Liver (tissue), 9 donors: ENCODE measurements around the gene PHLDB2. TPM values are rescaled to one million over a fixed set of nuclear protein-coding genes. Genes with fewer than 3 reads are reported as not detected.

Source experiments
- DNase-seq: peaks from one replicate; pipeline ENCODE4 v3.0.0-alpha.2; 2017; ENCODE audit warnings: low spot score
- H3K27ac ChIP-seq, 2 donors: one replicate each; pipeline ENCODE4 v1.7.0; 2013; ENCODE audit warnings: inconsistent platforms in 2 of 2, low read length in 2 of 2, control low read depth in 1 of 2, low read depth in 1 of 2, mild to moderate bottlenecking in 1 of 2
- H3K27me3 ChIP-seq, 4 donors: one replicate each; pipeline versions ENCODE4 v1.6.1 to v1.7.0; 2013; ENCODE audit warnings: low read length in 3 of 4, inconsistent platforms in 1 of 4, mild to moderate bottlenecking in 1 of 4, moderate library complexity in 1 of 4; ENCODE audit not compliant: control insufficient read depth in 4 of 4, insufficient read depth in 4 of 4
- H3K36me3 ChIP-seq, 4 donors: one replicate each; pipeline versions ENCODE4 v1.6.1 to v1.7.0; 2013; ENCODE audit warnings: low read length in 3 of 4, mild to moderate bottlenecking in 3 of 4, low read depth in 1 of 4, moderate library complexity in 1 of 4; ENCODE audit not compliant: control insufficient read depth in 4 of 4, insufficient read depth in 3 of 4
- H3K4me1 ChIP-seq, 4 donors: one replicate each; pipeline versions ENCODE4 v1.6.1 to v1.7.0; 2013; ENCODE audit warnings: low read length in 3 of 4, mild to moderate bottlenecking in 3 of 4, moderate library complexity in 1 of 4; ENCODE audit not compliant: control insufficient read depth in 4 of 4, insufficient read depth in 4 of 4
- H3K4me3 ChIP-seq, 3 donors: one replicate each; pipeline versions ENCODE4 v1.6.1 to v1.7.0; 2013; ENCODE audit warnings: low read length in 3 of 3, control low read depth in 1 of 3, low read depth in 1 of 3, mild to moderate bottlenecking in 1 of 3
- H3K9ac ChIP-seq, 2 donors: one replicate each; pipeline ENCODE4 v1.7.0; 2013; ENCODE audit warnings: low read length in 2 of 2, mild to moderate bottlenecking in 2 of 2, moderate library complexity in 2 of 2, control low read depth in 1 of 2, low read depth in 1 of 2
- H3K9me3 ChIP-seq, 4 donors: one replicate each; pipeline versions ENCODE4 v1.6.1 to v1.7.0; 2013; ENCODE audit warnings: low read length in 3 of 4; ENCODE audit not compliant: control insufficient read depth in 4 of 4
- ATF3 ChIP-seq: IDR thresholded peaks from 2 replicates; pipeline ENCODE4 v1.6.1; 2016; ENCODE audit warnings: antibody characterized with exemption
- CTCF ChIP-seq: fragments of 150-350 bp; IDR thresholded peaks from 2 replicates; pipeline ENCODE4 v1.5.1; 2017; ENCODE audit warnings: improper control_type of control experiment, low read depth, low read length; ENCODE audit not compliant: missing input control
- EGR1 ChIP-seq, 2 donors: IDR thresholded peaks; 2 replicates each; pipeline ENCODE4 v1.6.1; 2016 to 2018; ENCODE audit warnings: antibody characterized with exemption in 2 of 2, low read depth in 2 of 2
- FOXA1 ChIP-seq: IDR thresholded peaks from 2 replicates; pipeline ENCODE4 v1.6.1; 2016; ENCODE audit warnings: antibody characterized with exemption
- FOXA2 ChIP-seq: IDR thresholded peaks from 2 replicates; pipeline ENCODE4 v1.6.1; 2016; ENCODE audit warnings: antibody characterized with exemption
- GABPA ChIP-seq, 2 donors: IDR thresholded peaks in 1 of 2; conservative IDR thresholded peaks in 1 of 2; 2 replicates each; pipeline ENCODE4 v1.6.1; 2016; ENCODE audit warnings: antibody characterized with exemption in 2 of 2, mild to moderate bottlenecking in 1 of 2, moderate library complexity in 1 of 2
- HNF4A ChIP-seq, 2 donors: conservative IDR thresholded peaks; 2 replicates each; pipeline ENCODE4 v1.6.1; 2016; ENCODE audit warnings: antibody characterized with exemption in 2 of 2, mild to moderate bottlenecking in 2 of 2
- HNF4G ChIP-seq: IDR thresholded peaks from 2 replicates; pipeline ENCODE4 v1.6.1; 2016; ENCODE audit warnings: antibody characterized with exemption
- JUND ChIP-seq, 2 donors: IDR thresholded peaks; 2 replicates each; pipeline ENCODE4 v1.6.1; 2016; ENCODE audit warnings: antibody characterized with exemption in 2 of 2
- NR2F2 ChIP-seq: IDR thresholded peaks from 2 replicates; pipeline ENCODE4 v1.6.1; 2016; ENCODE audit warnings: antibody characterized with exemption
- RAD21 ChIP-seq, 2 donors: IDR thresholded peaks; 2 replicates each; pipeline ENCODE4 v1.6.1; 2016; ENCODE audit warnings: antibody characterized with exemption in 2 of 2, mild to moderate bottlenecking in 2 of 2
- RXRA ChIP-seq, 2 donors: IDR thresholded peaks; 2 replicates each; pipeline ENCODE4 v1.6.1; 2017 to 2018; ENCODE audit warnings: antibody characterized with exemption in 2 of 2, mild to moderate bottlenecking in 1 of 2
- SP1 ChIP-seq: IDR thresholded peaks from 2 replicates; pipeline ENCODE4 v1.6.1; 2018; ENCODE audit warnings: antibody characterized with exemption, mild to moderate bottlenecking
- TAF1 ChIP-seq: conservative IDR thresholded peaks from 2 replicates; pipeline ENCODE4 v1.6.1; 2016; ENCODE audit warnings: antibody characterized with exemption, mild to moderate bottlenecking
- YY1 ChIP-seq: IDR thresholded peaks from 2 replicates; pipeline ENCODE4 v1.6.1; 2016; ENCODE audit warnings: antibody characterized with exemption, mild to moderate bottlenecking
- WGBS: extraction: QIAGEN DNeasy Blood & Tissue Kit; methylation state at CpG from one replicate; pipeline ENCODE4 v1.1.7; 2013; 5-methylcytosine and 5-hydroxymethylcytosine counted together
- polyA plus RNA-seq, 2 donors: library from polyadenylated mRNA; stranded (reverse) in 1 of 2; unstranded in 1 of 2; fragments of 200-250 nt in 1 of 2; fragments of >200 nt in 1 of 2; fragmentation: Nextera tagmentation in 1 of 2; extraction: Ambion mirVana in 1 of 2; gene quantifications; one replicate each; pipeline versions ENCODE4 v1.2.1 to v1.2.3, GENCODE V29; 2013 to 2015
- total RNA-seq, 2 donors: library from RNA; depleted of rRNA; stranded (reverse); fragments of >200 nt; gene quantifications; one replicate each; pipeline ENCODE4 v1.2.3, GENCODE V29; 2014
- TF ChIP-seq, protein P1 (sequence below): IDR thresholded peaks from 2 replicates; pipeline ENCODE4 v1.6.1; 2016; ENCODE audit warnings: antibody characterized with exemption, mild to moderate bottlenecking
- TF ChIP-seq, protein P2 (sequence below): IDR thresholded peaks from 2 replicates; pipeline ENCODE4 v1.6.1; 2016; ENCODE audit warnings: antibody characterized with exemption
- TF ChIP-seq, protein P3 (sequence below): IDR thresholded peaks from 2 replicates; pipeline ENCODE4 v1.6.1; 2016; ENCODE audit warnings: antibody characterized with exemption
- donor health status: healthy.
- donor health status: healthy.
- donor health status: healthy.
- donor health status: healthy.
- donor health status: healthy.

PHLDB2 gene
- total and polyA plus RNA-seq, 4 donors = 9.7 to 42.9 (median 22.2) TPM

- H3K4me3 ChIP-seq = no peak overlapping the region
- WGBS = 80% methylated on average over 3 of the region's 3 CpGs
- H3K27ac ChIP-seq = no peak overlapping the region
- TF ChIP-seq SP1 (no peak), JUND (IDR thresholded peaks at IDR 0.05) (no peak), HNF4G (no peak), GABPA (IDR thresholded peaks at IDR 0.05 in 1 of 2, conservative IDR thresholded peaks at IDR 0.05 in 1 of 2) (no peak), RAD21 (IDR thresholded peaks at IDR 0.05) (no peak), YY1 (no peak), FOXA2 (no peak), HNF4A (conservative IDR thresholded peaks at IDR 0.05) (no peak), RXRA (IDR thresholded peaks at IDR 0.05) (no peak), TAF1 (no peak)
- TF ChIP-seq, protein P1, sequence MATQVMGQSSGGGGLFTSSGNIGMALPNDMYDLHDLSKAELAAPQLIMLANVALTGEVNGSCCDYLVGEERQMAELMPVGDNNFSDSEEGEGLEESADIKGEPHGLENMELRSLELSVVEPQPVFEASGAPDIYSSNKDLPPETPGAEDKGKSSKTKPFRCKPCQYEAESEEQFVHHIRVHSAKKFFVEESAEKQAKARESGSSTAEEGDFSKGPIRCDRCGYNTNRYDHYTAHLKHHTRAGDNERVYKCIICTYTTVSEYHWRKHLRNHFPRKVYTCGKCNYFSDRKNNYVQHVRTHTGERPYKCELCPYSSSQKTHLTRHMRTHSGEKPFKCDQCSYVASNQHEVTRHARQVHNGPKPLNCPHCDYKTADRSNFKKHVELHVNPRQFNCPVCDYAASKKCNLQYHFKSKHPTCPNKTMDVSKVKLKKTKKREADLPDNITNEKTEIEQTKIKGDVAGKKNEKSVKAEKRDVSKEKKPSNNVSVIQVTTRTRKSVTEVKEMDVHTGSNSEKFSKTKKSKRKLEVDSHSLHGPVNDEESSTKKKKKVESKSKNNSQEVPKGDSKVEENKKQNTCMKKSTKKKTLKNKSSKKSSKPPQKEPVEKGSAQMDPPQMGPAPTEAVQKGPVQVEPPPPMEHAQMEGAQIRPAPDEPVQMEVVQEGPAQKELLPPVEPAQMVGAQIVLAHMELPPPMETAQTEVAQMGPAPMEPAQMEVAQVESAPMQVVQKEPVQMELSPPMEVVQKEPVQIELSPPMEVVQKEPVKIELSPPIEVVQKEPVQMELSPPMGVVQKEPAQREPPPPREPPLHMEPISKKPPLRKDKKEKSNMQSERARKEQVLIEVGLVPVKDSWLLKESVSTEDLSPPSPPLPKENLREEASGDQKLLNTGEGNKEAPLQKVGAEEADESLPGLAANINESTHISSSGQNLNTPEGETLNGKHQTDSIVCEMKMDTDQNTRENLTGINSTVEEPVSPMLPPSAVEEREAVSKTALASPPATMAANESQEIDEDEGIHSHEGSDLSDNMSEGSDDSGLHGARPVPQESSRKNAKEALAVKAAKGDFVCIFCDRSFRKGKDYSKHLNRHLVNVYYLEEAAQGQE = no peak
- no peaks in the 10 kb centered on the region for H3K9me3 ChIP-seq
- H3K27me3 ChIP-seq = no peaks in the 10 kb centered on the region
- no peak for DNase-seq
- no peak overlapping the region for H3K9ac ChIP-seq
- H3K4me1 ChIP-seq = peaks cover 0 to 9% (median 5%) of the 10 kb centered on the region in 4 donors
- H3K36me3 ChIP-seq = peaks cover 3 to 39% (median 14%) of the 10 kb centered on the region in 4 donors
Observed at GRCh38 chr3:111972891-111973290, 113.8 kb downstream of the PHLDB2 start.

- no peak for TF ChIP-seq RXRA (IDR thresholded peaks at IDR 0.05)
- no peak for TF ChIP-seq CTCF
- TF ChIP-seq, protein P2, sequence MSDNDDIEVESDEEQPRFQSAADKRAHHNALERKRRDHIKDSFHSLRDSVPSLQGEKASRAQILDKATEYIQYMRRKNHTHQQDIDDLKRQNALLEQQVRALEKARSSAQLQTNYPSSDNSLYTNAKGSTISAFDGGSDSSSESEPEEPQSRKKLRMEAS = no peak
- TF ChIP-seq FOXA1 = no peak
- no peak for TF ChIP-seq NR2F2
- Histone ChIP-seq H3K36me3 (peaks cover 0 to 30% (median 14%) of the 10 kb centered on the region in 4 donors), H3K27ac (no peak overlapping the region), H3K27me3 (no peaks in the 10 kb centered on the region), H3K4me1 (peaks cover 0 to 10% (median 5%) of the 10 kb centered on the region in 4 donors), H3K9me3 (no peaks in the 10 kb centered on the region), H3K4me3 (no peak overlapping the region), H3K9ac (no peak overlapping the region)
- 93% methylated on average over 2 of the region's 2 CpGs for WGBS
- DNase-seq = no peak
Observed at GRCh38 chr3:111975131-111975530, 116.1 kb downstream of the PHLDB2 start.

- H3K9ac ChIP-seq = no peak overlapping the region
- no peak overlapping the region for H3K27ac ChIP-seq
- no peak overlapping the region for H3K4me3 ChIP-seq
- no peaks in the 10 kb centered on the region for H3K9me3 ChIP-seq
- no peak for DNase-seq
- WGBS = 58% methylated on average over 2 of the region's 2 CpGs
- H3K36me3 ChIP-seq = peaks cover 0 to 24% (median 11%) of the 10 kb centered on the region in 4 donors
- H3K27me3 ChIP-seq = no peaks in the 10 kb centered on the region
- H3K4me1 ChIP-seq = peaks cover 5 to 19% (median 14%) of the 10 kb centered on the region in 4 donors
- no peak for TF ChIP-seq SP1
- TF ChIP-seq, protein P2 = no peak
- no peak for TF ChIP-seq HNF4G
- TF ChIP-seq JUND (IDR thresholded peaks at IDR 0.05) = no peak
- TF ChIP-seq FOXA1 = no peak
- TF ChIP-seq HNF4A (conservative IDR thresholded peaks at IDR 0.05) = no peak
- no peak for TF ChIP-seq YY1
- TF ChIP-seq CTCF = no peak
- no peak for TF ChIP-seq NR2F2
- no peak for TF ChIP-seq ATF3
- TF ChIP-seq, protein P3, sequence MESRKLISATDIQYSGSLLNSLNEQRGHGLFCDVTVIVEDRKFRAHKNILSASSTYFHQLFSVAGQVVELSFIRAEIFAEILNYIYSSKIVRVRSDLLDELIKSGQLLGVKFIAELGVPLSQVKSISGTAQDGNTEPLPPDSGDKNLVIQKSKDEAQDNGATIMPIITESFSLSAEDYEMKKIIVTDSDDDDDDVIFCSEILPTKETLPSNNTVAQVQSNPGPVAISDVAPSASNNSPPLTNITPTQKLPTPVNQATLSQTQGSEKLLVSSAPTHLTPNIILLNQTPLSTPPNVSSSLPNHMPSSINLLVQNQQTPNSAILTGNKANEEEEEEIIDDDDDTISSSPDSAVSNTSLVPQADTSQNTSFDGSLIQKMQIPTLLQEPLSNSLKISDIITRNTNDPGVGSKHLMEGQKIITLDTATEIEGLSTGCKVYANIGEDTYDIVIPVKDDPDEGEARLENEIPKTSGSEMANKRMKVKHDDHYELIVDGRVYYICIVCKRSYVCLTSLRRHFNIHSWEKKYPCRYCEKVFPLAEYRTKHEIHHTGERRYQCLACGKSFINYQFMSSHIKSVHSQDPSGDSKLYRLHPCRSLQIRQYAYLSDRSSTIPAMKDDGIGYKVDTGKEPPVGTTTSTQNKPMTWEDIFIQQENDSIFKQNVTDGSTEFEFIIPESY = no peak
- TF ChIP-seq EGR1 (IDR thresholded peaks at IDR 0.05; ENCODE audit: low read depth in 2 of 2) = no peak
- no peak for TF ChIP-seq RAD21 (IDR thresholded peaks at IDR 0.05)
Observed at GRCh38 chr3:111976254-111976653, 117.2 kb downstream of the PHLDB2 start.
